HepG2 (cell line): ENCODE data around the gene ANAPC10. TPM values are rescaled to one million over a fixed set of nuclear protein-coding genes. Genes with fewer than 3 reads are reported as not detected.

ENCODE experiments used
- FOSL2 ChIP-seq: sonication (generic); formaldehyde crosslinking; IDR thresholded peaks from 2 replicates; pipeline ENCODE4 v1.4.0; 2020; ENCODE audit warnings: missing genetic modification reagents
- KAT7 ChIP-seq: IDR thresholded peaks from 2 replicates; pipeline ENCODE4 v1.6.1; 2018; ENCODE audit warnings: borderline replicate concordance, missing compliant biosample characterization
- NFE2 ChIP-seq: sonication (generic); formaldehyde crosslinking; IDR thresholded peaks from 2 replicates; pipeline ENCODE4 v1.4.0; 2020; ENCODE audit warnings: missing genetic modification reagents
- SIN3A ChIP-seq: IDR thresholded peaks from 2 replicates; pipeline ENCODE4 v1.6.1; 2011; ENCODE audit warnings: low read depth, mild to moderate bottlenecking, control low read depth, low read length, borderline replicate concordance
- TFAP4 ChIP-seq: sonication (generic); IDR thresholded peaks from 2 replicates; pipeline ENCODE4 v1.6.1; 2016; ENCODE audit warnings: low read depth, borderline replicate concordance
- ZBTB38 ChIP-seq: sonication (generic); formaldehyde crosslinking; IDR thresholded peaks from 2 replicates; pipeline ENCODE4 v1.5.1; 2020; ENCODE audit warnings: mild to moderate bottlenecking, missing genetic modification reagents
- ZNF121 ChIP-seq: sonication (generic); formaldehyde crosslinking; IDR thresholded peaks from 2 replicates; pipeline ENCODE4 v1.5.0; 2020; ENCODE audit warnings: mild to moderate bottlenecking, missing genetic modification reagents
- ZNF326 ChIP-seq: sonication (generic); formaldehyde crosslinking; IDR thresholded peaks from 2 replicates; pipeline ENCODE4 v1.4.0; 2020; ENCODE audit warnings: missing genetic modification reagents, borderline replicate concordance
- ZNF367 ChIP-seq: sonication (generic); formaldehyde crosslinking; IDR thresholded peaks from 2 replicates; pipeline ENCODE4 v1.4.0; 2020; ENCODE audit warnings: missing genetic modification reagents, borderline replicate concordance
- ZNF550 ChIP-seq: sonication (generic); formaldehyde crosslinking; IDR thresholded peaks from 2 replicates; pipeline ENCODE4 v1.4.0; 2020; ENCODE audit warnings: mild to moderate bottlenecking, missing genetic modification reagents, borderline replicate concordance
- polyA plus RNA-seq, 8 experiments: library from polyadenylated mRNA; depleted of rRNA in 3 of 8; stranded (reverse) in 7 of 8; unstranded in 1 of 8; fragments of >200 nt; fragmentation: Illumina TruSeq in 4 of 8; extraction: Trizol in 4 of 8; gene quantifications; 2 replicates each; pipeline versions ENCODE4 v1.2.1 to v1.2.3, GENCODE V29; 2011 to 2016; ENCODE audit warnings: low read depth in 4 of 8, missing spikeins in 1 of 8, mixed read lengths in 1 of 8; ENCODE audit not compliant: insufficient read depth in 1 of 8
- total RNA-seq, 5 experiments: library from RNA; depleted of rRNA; stranded (reverse); fragments of >200 nt; fragmentation: Illumina TruSeq; extraction: Trizol; gene quantifications; 2 replicates each; pipeline ENCODE4 v1.2.3, GENCODE V29; 2016; ENCODE audit warnings: low read depth in 1 of 5
- TF ChIP-seq, protein P1 (sequence below): sonication (generic); formaldehyde crosslinking; IDR thresholded peaks from one replicate; pipeline ENCODE4 v1.5.1; 2020; ENCODE audit warnings: mild to moderate bottlenecking, missing genetic modification reagents; ENCODE audit errors: not compliant biosample characterization
- TF ChIP-seq, protein P2 (sequence below): sonication (generic); formaldehyde crosslinking; IDR thresholded peaks from 2 replicates; pipeline ENCODE4 v1.4.0; 2020; ENCODE audit warnings: missing genetic modification reagents
- TF ChIP-seq, protein P3 (sequence below): sonication (generic); formaldehyde crosslinking; IDR thresholded peaks from 2 replicates; pipeline ENCODE4 v1.8.1; 2023; ENCODE audit warnings: mild to moderate bottlenecking, missing genetic modification reagents
- TF ChIP-seq, protein P4 (sequence below): sonication (generic); formaldehyde crosslinking; IDR thresholded peaks from 2 replicates; pipeline ENCODE4 v1.4.0; 2020; ENCODE audit warnings: missing genetic modification reagents

Gene ANAPC10
- total and polyA plus RNA-seq, 2 of the 13 experiments (the other 11 are each of a cell fraction or from before 2014, with no cell fraction given) = 21.9 to 32.7 TPM

- TF ChIP-seq KAT7 = peak; percentile 85
- TF ChIP-seq ZNF367 (CRISPR knock-in tag) = no peak
- TF ChIP-seq, protein P1, sequence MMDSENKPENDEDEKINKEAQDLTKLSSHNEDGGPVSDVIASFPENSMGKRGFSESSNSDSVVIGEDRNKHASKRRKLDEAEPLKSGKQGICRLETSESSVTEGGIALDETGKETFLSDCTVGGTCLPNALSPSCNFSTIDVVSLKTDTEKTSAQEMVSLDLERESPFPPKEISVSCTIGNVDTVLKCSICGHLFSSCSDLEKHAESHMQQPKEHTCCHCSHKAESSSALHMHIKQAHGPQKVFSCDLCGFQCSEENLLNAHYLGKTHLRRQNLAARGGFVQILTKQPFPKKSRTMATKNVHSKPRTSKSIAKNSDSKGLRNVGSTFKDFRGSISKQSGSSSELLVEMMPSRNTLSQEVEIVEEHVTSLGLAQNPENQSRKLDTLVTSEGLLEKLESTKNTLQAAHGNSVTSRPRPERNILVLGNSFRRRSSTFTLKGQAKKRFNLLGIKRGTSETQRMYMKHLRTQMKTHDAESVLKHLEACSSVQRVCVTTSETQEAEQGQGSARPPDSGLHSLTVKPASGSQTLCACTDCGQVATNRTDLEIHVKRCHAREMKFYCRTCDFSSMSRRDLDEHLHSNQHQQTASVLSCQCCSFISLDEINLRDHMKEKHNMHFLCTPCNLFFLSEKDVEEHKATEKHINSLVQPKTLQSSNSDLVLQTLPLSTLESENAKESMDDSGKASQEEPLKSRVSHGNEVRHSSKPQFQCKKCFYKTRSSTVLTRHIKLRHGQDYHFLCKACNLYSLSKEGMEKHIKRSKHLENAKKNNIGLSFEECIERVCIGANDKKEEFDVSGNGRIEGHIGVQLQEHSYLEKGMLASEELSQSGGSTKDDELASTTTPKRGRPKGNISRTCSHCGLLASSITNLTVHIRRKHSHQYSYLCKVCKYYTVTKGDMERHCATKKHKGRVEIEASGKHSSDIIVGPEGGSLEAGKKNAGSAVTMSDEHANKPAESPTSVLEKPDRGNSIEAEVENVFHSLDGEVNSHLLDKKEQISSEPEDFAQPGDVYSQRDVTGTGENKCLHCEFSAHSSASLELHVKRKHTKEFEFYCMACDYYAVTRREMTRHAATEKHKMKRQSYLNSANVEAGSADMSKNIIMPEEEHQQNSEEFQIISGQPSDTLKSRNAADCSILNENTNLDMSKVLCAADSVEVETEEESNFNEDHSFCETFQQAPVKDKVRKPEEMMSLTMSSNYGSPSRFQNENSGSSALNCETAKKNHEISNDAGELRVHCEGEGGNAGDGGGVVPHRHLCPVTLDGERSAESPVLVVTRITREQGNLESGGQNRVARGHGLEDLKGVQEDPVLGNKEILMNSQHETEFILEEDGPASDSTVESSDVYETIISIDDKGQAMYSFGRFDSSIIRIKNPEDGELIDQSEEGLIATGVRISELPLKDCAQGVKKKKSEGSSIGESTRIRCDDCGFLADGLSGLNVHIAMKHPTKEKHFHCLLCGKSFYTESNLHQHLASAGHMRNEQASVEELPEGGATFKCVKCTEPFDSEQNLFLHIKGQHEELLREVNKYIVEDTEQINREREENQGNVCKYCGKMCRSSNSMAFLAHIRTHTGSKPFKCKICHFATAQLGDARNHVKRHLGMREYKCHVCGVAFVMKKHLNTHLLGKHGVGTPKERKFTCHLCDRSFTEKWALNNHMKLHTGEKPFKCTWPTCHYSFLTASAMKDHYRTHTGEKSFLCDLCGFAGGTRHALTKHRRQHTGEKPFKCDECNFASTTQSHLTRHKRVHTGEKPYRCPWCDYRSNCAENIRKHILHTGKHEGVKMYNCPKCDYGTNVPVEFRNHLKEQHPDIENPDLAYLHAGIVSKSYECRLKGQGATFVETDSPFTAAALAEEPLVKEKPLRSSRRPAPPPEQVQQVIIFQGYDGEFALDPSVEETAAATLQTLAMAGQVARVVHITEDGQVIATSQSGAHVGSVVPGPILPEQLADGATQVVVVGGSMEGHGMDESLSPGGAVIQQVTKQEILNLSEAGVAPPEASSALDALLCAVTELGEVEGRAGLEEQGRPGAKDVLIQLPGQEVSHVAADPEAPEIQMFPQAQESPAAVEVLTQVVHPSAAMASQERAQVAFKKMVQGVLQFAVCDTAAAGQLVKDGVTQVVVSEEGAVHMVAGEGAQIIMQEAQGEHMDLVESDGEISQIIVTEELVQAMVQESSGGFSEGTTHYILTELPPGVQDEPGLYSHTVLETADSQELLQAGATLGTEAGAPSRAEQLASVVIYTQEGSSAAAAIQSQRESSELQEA = peak; percentile 86
- TF ChIP-seq NFE2 (CRISPR knock-in tag) = no peak
- peak; percentile 92 for TF ChIP-seq TFAP4
- TF ChIP-seq ZNF326 (CRISPR knock-in tag) = no peak
- no peak for TF ChIP-seq ZNF121 (CRISPR knock-in tag)
- TF ChIP-seq, protein P2, sequence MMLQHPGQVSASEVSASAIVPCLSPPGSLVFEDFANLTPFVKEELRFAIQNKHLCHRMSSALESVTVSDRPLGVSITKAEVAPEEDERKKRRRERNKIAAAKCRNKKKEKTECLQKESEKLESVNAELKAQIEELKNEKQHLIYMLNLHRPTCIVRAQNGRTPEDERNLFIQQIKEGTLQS (CRISPR knock-in tag) = no peak; the same call in 1 of the 2 replicates
- peak; percentile 92 for TF ChIP-seq ZNF550
- TF ChIP-seq ZBTB38 = peak; percentile 75; the same call in 1 of the 2 replicates
- TF ChIP-seq, protein P3, sequence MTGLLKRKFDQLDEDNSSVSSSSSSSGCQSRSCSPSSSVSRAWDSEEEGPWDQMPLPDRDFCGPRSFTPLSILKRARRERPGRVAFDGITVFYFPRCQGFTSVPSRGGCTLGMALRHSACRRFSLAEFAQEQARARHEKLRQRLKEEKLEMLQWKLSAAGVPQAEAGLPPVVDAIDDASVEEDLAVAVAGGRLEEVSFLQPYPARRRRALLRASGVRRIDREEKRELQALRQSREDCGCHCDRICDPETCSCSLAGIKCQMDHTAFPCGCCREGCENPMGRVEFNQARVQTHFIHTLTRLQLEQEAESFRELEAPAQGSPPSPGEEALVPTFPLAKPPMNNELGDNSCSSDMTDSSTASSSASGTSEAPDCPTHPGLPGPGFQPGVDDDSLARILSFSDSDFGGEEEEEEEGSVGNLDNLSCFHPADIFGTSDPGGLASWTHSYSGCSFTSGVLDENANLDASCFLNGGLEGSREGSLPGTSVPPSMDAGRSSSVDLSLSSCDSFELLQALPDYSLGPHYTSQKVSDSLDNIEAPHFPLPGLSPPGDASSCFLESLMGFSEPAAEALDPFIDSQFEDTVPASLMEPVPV (CRISPR knock-in tag) = no peak
- TF ChIP-seq SIN3A = peak; percentile 78; the same call in 1 of the 2 replicates
- TF ChIP-seq, protein P4, sequence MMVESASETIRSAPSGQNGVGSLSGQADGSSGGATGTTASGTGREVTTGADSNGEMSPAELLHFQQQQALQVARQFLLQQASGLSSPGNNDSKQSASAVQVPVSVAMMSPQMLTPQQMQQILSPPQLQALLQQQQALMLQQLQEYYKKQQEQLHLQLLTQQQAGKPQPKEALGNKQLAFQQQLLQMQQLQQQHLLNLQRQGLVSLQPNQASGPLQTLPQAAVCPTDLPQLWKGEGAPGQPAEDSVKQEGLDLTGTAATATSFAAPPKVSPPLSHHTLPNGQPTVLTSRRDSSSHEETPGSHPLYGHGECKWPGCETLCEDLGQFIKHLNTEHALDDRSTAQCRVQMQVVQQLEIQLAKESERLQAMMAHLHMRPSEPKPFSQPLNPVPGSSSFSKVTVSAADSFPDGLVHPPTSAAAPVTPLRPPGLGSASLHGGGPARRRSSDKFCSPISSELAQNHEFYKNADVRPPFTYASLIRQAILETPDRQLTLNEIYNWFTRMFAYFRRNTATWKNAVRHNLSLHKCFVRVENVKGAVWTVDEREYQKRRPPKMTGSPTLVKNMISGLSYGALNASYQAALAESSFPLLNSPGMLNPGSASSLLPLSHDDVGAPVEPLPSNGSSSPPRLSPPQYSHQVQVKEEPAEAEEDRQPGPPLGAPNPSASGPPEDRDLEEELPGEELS (CRISPR knock-in tag) = peak; percentile 26; the same call in 1 of the 2 replicates
- TF ChIP-seq FOSL2 = peak; percentile 67
These were observed at the start of gene ANAPC10, which contains the start of gene ABCE1 (continued) for GRCh38 chr4:145097821-145098674.
